BE2C (cell line): ENCODE measurements around the gene HOXC10.

Experiments
- DNase-seq: peaks from one replicate; pipeline ENCODE4 v3.0.0-alpha.2; 2020
- H3K27me3 ChIP-seq: fragments of 250-450 bp; sonication (Bioruptor Pico); 2 replicates; pipeline ENCODE4 v1.5.1; 2020; ENCODE audit warnings: mild to moderate bottlenecking
- H3K36me3 ChIP-seq: fragments of 250-450 bp; sonication (Bioruptor Pico); 2 replicates; pipeline ENCODE4 v1.5.1; 2020; ENCODE audit warnings: mild to moderate bottlenecking
- H3K4me1 ChIP-seq: fragments of 250-450 bp; sonication (Bioruptor Pico); 2 replicates; pipeline ENCODE4 v1.5.1; 2020
- H3K4me3 ChIP-seq: 2 replicates; pipeline ENCODE4 v1.5.1; 2011; ENCODE audit warnings: low read depth, low read length
- H3K9me3 ChIP-seq: fragments of 250-450 bp; sonication (Bioruptor Pico); 2 replicates; pipeline ENCODE4 v1.5.1; 2020
- CTCF ChIP-seq: IDR thresholded peaks from 2 replicates; pipeline ENCODE4 v1.5.1; 2012; ENCODE audit warnings: mild to moderate bottlenecking, low read depth, low read length

HOXC10 gene

DNA sequence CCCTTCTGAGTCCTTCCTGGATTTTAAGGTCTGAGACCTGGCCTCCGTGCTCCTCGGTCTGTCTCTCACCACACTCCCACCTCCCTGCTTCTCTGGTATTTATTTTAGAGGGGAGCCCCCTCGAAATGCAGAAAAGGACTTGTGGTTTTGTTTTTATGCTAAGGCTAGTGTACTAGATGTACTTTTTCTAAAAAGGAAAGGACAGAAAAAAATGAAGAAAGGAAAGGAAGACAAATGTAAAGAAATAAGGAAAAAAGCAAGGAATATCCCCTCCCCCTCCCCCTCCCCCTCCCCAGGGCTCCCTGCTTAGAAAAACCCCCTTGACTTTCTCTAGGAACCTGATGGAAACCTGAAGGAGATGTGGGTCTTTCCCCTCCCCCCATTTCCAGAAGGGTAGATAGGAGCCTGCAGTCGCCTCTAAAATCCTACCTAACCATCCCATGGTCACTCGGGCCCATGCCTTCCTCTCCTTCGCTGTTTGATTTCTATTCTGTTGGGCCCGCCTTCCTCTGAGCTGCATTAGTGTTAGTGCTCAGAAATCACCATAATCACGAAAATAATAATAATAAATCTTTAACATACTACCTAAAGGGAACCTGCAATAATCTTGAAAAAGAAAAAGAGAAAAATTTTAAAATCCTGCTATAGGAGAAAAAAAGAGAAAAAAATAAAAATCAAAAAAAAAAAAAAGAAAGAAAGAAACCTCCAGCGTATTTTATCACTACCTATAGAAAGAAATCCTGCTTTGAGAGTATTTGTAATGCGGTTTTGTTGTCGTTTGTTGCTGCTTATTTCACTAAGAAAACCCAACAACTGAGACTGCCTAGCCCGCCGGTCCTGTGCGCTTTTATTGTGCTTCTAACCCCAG, 27.0 kb downstream of the HOXC10 start:
- DNase-seq = no peak
- Histone ChIP-seq H3K4me1 (peaks cover 17% of the 10 kb centered on the region), H3K9me3 (no peaks in the 10 kb centered on the region), H3K27me3 (no peaks in the 10 kb centered on the region), H3K36me3 (no peaks in the 10 kb centered on the region), H3K4me3 (no peak overlapping the region)
- no peak for TF ChIP-seq CTCF

DNA sequence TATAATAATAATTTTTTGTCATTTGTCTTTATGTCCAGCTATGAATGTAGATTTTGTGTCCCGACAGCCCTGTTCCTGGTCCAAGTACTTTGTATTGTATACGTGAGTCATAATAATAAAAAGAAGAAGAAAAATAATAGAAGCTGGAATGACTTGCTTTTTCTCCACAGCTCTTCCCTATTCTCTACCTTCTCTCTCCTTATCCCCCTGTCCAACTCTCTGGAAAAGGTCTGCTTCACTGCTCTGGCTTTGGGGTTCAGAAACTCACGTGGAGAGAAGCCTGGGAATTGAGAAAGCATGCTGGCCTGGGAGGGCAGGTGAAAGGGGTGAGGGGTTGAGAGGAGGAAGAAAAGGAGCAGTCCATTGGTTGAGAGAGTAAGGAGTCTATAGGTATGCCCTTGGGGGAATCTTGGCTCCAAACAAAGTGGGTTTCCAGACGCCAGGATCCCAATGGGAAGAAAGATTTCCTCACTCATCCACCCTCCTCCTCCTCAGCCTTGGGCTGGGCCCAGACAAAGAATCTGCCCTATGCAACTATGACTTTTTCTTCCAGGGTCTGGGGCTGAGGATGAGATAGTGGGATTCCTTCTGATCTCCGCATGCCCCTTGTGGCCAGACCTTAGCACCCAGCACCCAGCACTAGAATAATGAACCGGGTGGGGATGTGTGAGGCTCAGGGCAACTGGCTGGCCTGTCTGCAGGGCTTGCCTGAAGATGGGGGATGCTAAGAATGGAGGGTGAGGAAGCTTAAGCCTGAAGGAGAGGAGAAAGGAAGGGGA, 27.9 kb downstream of the HOXC10 start:
- no peak for DNase-seq
- Histone ChIP-seq H3K4me3 (no peak overlapping the region), H3K27me3 (no peaks in the 10 kb centered on the region), H3K36me3 (no peaks in the 10 kb centered on the region), H3K4me1 (peaks cover 14% of the 10 kb centered on the region), H3K9me3 (no peaks in the 10 kb centered on the region)
- TF ChIP-seq CTCF = peak; percentile 41

- DNase-seq = no peak
- Histone ChIP-seq H3K4me1 (peaks cover 8% of the 10 kb centered on the region), H3K36me3 (no peaks in the 10 kb centered on the region), H3K9me3 (no peaks in the 10 kb centered on the region), H3K27me3 (no peaks in the 10 kb centered on the region), H3K4me3 (no peak overlapping the region)
- no peak for TF ChIP-seq CTCF
Observed at GRCh38 chr12:54014377-54015017, 29.6 kb downstream of the HOXC10 start.

DNA sequence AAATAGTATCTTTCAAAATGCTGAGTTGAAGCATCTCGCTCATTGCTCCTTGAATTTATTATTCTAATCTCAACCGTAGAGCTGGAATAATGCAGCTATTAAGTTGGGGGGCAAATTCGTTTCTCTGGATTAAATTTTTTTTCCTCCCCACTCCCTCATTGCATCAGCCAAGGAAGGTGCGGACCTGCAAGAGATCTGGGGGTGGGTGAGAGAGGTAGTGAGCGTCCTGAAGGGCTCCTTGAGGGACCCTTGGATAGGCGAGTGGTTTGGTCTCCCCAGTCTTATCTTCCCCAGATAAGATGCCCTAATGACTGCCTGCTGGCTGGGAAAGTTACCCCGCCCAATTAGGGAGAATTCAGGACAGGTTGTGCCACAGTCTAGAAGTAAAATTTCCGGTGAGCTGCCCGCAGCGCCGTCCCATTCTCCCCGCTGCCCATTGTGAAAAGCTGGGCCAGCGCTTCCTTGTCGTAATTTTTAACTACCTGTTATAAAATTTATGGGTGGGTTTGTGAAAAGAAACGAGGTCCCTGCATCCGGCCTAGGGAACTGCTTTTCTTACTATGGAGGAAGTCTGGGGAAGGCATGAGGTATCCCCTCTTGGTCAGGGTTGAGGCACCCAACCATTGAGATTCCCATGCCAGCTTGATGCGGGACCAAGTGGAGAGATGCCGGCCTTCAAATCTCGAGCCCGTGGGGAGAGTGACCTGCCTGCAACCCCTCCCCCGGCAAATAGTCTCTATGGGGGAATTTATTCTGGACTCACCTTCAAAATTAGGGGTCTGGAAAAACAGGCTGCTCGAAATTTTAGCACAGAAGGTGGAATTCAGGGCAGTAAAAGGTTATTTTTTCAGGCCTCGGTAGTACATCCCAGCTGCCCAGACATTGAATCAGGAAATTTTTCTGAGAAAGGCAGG, 30.3 kb downstream of the HOXC10 start:
- Histone ChIP-seq H3K36me3 (no peaks in the 10 kb centered on the region), H3K4me1 (peaks cover 11% of the 10 kb centered on the region), H3K9me3 (no peaks in the 10 kb centered on the region), H3K4me3 (peak overlapping the region; percentile 80; the same call in 1 of the 2 replicates), H3K27me3 (no peaks in the 10 kb centered on the region)
- DNase-seq = no peak
- TF ChIP-seq CTCF = no peak

- no peak for TF ChIP-seq CTCF
- Histone ChIP-seq H3K9me3 (no peaks in the 10 kb centered on the region), H3K4me3 (peak overlapping the region; percentile 80), H3K27me3 (no peaks in the 10 kb centered on the region), H3K36me3 (no peaks in the 10 kb centered on the region), H3K4me1 (peaks cover 19% of the 10 kb centered on the region)
- DNase-seq = no peak
Observed at GRCh38 chr12:54016051-54016450, 31.1 kb downstream of the HOXC10 start.
